ENCODE results near the gene TRAP1.
"Not testable (repeated sequence)": the region's sequence is repeated elsewhere in the genome, so short reads cannot be mapped to it uniquely, and the experiment has no call there.

Gene TRAP1

DNA sequence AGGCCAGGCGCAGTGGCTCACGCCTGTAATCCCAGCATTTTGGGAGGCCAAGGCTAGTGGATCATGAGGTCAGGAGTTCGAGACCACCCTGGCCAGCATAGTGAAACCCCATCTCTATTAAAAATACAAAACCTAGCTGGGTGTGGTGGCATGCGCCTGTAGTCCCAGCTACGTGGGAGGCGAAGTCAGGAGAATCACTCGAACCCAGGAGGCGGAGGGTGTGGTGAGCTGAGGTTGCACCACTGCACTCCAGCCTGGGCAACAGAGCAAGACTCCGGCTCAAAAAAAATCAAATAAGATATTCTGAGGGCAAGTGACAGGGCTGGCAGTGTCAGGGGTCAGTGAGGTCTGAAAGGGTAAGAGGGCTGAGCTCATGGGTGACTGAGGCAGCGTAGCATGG, 2.9 kb downstream of the TRAP1 start:
- DNase-seq (ENCODE audit: low read depth in 2 of 3, low spot score in 2 of 3): not testable (repeated sequence)

DNA sequence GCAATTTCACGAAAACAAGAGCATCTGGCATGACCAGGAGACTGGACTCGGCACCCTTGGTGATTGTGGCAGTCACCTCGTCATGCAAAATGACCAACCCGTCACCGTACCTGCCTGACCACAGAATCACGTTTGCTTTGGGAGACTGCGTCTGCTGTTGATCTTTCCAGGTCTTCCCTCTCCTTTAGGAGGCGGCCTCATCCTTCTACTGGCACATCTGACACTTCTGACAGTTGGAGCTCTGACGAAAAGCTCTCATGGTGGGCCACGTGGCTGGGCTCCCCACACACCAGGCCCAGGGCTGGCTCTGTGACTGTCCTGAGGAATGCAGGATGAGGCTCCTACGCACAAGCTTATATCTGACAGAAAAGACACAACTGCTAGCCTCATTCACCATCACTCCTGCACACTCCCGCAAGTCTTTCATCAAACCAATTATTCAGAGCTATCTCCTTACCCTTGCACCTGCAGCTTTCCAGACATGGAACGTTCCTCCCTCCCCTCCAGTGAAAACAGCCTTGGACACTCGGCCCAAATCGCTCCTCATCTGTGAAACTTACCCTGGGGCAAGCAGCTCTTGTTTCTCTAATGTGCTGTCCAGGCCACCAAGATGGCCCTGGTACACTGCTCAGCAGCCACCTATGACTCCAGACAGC, 3.6 kb downstream of the TRAP1 start:
- DNase-seq (ENCODE audit: low read depth in 2 of 3, low spot score in 2 of 3): no peak

DNA sequence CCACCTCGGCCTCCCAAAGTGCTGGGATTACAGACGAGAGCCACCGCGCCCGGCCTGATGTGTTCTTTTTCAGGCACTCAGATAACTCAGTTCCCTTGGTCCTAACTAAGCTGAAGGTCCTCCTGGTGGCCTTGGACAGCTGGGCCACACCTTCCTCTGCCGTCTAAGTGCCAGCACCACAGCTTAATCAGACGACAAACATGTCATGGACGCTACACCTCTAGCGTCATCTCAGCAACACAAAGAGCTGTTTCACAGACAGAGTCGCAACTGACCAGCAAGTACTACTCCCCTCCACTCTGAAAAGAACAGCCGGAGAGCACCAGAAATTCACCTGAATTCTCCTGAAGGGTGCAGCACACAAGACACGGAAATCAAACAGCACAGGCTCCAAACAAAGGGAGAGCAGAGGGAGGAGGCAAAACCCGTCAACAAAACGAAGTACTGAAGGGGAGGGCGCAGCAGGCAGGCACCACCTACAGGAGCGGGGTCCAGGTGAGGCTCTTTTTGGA, 4.4 kb downstream of the TRAP1 start:
- no peak for DNase-seq (ENCODE audit: low read depth in 2 of 3, low spot score in 2 of 3)

DNA sequence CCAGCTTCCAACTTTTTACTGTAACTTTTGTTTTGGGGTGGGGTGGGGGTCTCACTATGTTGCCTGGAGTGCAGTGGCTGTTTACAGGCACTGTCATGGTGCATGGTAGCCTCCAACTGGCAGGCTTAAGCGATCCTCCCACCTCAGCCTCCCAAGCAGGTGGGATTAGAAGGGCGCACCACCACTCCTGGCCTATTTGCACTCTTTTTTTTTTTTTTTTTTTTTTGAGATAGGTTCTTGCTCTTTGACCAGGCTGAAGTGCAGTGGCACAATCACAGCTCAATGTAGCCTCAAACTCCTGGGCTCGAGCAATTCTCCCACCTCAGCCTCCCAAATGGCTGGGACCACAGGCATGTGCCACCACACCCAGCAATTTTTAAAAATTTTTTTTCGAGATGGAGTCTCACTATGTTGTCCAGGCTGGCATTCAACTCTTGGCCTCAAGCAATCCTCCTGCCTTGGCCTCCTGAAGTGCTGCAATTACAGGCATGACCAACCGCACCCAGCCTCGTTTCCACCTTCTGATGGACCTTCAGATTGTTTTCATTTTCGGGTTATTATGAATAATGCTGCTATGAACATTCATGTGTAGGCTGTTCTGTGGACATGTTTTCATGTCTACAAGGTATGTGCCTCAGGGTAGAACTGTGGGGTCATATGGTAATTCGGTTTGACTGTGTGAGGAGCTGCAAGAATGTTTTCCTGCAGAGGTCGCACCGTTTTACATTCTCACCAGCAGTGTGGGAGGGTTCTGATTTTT, 10.9 kb downstream of the TRAP1 start:
- no peak for DNase-seq (ENCODE audit: low read depth in 2 of 3, low spot score in 2 of 3)

DNA sequence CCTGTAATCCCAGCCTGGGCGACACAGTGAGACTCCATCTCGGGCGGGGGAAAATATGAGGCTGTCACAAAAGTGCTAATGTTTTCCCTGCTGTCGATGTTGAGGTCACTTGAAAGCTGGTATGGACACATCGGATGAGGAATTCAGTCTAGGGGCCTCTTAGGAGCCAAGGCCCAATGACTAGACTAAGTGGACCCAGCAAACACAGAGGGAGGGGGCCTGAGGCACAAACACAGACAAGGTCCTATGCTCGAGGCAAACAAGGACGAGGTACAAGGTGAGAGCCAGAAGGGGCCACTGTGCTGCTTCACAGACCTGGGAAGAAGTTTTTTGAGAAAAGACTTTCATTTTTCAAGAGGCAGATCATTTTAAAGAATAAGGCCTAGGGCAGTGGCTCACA, 15.2 kb downstream of the TRAP1 start:
- no peak for DNase-seq (ENCODE audit: low read depth in 2 of 3, low spot score in 2 of 3)

DNA sequence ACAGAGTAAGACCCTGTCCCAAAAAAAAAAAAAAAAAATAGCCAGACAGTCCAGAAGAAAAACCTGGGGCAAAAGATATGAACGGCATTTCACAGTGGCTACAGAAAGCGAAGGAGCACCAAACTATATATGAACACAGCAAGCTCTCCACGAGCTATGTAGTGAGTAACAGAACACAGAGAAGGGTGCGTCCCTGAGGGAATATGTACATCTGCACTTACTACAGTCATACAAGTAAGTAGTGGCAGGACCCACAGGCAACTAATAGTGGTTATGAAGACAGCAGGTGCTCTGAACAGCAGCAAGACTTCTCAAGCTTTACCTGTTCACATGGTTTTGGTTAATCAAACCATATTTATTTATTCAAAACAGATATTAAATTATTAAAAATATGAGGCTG, 15.8 kb downstream of the TRAP1 start:
- DNase-seq (ENCODE audit: low read depth in 2 of 3, low spot score in 2 of 3): no peak

DNA sequence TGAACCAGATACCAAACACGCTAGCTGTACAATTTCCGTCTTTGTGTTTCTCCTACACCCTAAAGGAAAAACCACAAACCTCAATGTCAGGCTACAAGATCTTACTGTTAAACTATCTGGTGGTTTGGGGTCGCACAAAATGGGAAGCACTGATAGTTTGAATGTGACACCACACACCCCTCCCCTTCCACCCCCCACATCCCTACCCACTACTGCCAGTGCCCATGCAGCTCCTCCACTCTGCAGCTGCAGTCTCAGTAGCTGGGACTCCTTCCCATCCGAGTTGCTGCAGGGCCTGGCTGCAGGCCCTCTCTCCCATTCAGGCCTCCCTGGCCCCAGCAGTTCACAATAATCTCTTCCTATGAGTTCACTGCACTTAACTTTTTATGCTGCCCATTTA, 18.4 kb downstream of the TRAP1 start:
- DNase-seq (ENCODE audit: low read depth in 2 of 3, low spot score in 2 of 3): no peak

DNA sequence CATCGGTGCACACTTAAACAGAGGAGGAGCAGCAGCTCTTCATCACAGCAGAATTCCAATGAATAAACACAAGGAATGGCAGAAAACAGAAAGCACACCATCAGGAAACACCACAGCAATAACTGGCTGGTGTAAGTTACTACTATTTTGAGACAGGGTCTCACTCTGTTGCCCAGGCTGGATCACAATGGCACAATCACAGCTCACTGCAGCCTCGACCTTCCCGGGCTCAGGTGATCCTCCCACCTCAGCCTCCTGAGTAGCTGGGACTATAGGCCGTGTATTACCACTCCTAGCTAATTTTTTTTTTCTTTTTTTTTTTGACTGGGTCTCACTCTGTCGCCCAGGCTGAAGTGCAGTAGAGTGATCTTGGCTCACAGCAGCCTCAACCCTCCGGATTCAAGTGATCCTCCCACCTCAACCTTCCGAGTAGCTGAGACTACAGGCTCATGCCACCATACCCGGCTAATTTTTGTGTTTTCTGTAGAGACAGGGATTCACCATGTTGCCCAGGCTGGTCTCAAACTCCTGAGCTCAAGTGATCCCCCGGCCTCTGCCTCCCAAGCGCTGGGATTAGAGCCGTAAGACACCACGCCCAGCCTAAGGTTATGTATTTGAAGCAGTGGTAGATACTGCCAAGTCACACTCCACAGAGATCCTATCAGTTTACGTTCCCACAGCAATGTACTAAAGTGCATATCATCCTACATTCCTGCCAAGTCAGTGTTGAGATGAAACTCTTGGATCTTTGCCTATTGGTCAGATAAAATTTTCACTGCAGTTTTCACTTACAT, 20.7 kb downstream of the TRAP1 start:
- no peak for DNase-seq (ENCODE audit: low read depth in 2 of 3, low spot score in 2 of 3)

DNA sequence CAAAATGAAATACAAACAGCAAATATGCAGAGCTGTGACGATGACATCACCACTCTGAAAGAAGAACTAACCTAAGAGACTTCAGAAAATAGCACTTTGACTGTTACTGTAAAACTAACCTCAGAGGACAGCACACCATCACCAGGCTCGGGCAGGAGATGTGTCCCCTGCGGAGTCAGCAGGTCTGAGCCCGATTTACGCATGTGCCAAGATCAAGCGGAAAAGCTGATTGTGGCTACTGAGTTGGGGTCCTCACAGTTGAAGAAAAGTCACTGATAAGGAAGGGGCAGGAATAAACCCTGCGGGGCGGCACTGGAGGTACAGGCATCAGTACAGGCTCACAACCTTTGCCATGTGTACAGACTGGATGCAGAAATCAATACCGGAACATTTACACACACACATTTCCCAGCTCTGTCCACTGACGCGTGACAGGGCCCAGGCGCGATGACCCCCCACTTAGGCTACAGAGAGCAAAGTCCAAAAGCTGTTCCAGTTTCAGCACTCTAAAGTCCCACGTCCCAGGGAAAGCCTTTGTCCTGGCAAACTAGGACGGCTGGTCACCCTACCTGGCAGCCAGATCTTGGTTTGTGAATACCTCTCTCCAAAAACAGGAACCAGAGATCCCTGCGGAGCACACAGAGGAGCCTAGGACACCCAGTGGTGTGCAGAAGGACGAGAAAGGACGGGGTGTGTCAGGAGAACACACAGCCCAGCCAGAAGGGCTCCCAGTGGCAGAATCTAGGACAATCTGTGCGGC, 21.5 kb downstream of the TRAP1 start:
- no peak for DNase-seq (ENCODE audit: low read depth in 2 of 3, low spot score in 2 of 3)

DNA sequence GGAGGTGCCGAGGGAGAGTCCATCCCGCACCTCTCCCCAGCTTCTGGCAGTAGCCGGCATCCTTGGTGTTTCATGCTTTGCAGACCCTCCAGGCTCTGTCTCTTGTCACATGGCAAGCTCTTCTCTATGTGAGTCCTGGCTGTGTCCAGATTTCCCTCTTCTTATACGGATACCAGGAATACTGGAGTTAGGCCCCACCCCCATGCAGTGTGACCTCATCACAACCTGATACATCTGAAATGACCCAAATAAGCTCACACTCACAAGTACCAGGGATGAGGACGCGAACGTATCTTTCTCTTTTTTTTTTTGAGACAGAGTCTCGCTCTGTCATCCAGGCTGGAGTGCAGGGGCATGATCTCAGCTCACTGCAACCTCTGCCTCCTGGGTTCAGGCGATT, 23.3 kb downstream of the TRAP1 start:
- no peak for DNase-seq (ENCODE audit: low read depth in 2 of 3, low spot score in 2 of 3)

DNA sequence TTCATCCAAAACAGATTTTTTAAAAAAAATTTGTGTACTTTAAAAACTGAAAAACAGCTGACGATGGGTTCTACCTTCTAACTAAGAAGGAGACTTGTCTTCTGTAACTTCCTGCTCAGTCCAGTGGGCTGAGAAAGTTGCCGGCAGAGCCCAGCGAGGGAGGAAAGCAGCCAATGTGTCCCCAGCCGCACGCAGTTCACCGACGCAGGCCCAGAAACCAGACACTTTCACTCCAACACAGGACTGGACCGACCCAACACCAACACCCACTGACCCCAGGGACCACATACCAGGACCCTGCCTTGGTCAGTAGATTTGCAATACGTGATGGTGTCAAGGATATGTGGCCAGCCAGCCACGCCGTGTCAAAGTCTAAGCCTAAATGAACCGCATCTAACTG, 25.6 kb downstream of the TRAP1 start:
- DNase-seq (ENCODE audit: low read depth in 2 of 3, low spot score in 2 of 3): no peak

DNA sequence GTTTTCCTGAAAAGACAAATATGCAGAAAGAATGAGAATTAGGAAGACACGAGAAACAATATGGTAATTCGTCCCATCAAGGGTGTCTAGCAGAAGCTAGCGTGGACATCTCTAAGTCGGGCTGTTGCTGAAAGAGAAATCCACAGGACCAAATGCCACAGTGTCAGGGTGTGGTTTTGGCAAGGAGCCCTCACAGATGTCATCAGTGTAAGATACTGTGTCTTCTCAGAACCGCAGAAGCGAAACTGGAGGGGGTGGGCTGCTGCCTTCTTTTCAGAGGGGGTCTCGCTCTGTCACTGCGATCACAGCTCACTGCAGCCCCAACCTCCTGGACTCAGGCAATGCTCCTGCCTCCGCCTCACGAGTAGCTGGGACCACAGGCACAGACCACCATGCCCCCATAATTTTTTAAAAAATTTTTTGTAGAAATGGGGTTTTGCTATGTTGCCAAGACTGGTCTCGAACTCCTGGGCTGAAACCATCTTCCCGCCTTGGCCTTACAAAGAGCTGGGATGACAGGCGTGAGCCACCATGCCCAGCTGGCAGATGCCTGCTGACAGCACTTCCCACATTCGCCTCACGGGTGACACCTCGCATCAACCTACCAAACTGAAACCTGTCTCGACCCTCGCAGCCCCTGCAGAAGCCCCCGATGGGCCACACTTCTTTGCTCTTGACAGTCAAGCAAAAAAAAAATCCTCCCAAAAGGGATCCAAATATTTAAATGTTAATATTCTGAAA, 26.2 kb downstream of the TRAP1 start:
- DNase-seq (ENCODE audit: low read depth in 2 of 3, low spot score in 2 of 3): no peak

DNA sequence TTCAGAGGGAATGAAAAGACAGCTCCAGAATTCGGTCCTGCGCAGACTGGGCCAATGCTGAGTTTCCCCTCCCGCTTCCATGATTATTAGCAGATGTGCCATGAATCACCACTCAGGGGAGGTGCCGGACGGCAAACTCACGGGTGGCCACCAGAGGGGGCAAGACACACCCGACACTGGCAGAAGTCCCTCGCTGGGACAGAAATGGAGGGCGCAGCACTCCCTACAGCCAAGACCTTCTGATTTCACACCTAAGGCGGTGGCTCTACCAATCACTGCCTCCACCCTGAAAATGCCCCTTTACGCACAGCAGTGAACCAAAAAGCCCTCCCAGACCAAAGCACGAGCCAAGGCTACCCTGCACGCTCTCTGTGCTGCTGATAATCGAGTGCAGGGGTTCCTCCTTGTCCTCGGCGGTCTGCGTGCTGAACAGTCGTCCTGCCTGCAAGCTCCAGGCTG, 26.8 kb downstream of the TRAP1 start:
- DNase-seq (ENCODE audit: low read depth in 2 of 3, low spot score in 2 of 3): peak; percentile 52 to 72 (median 57)

DNA sequence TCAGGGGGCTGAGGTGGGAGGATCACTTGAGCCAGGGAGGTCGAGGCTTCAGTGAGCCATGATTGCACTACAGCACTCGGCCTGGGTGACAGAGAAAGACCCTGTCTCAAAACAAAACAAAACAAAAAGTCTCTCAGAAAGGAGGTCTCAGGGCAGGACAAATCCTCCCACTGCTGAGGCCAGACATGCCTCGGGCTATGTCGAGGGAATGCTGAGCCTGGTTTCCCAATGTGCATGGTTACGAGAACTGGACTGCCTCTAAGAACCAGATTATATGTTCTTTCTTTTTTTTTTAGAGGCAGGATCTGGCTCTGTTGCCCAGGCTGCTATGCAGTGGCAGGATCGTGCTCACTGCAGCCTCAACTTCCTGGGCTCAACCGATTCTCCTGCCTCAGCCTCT, 27.6 kb downstream of the TRAP1 start:
- no peak for DNase-seq (ENCODE audit: low read depth in 2 of 3, low spot score in 2 of 3)

DNA sequence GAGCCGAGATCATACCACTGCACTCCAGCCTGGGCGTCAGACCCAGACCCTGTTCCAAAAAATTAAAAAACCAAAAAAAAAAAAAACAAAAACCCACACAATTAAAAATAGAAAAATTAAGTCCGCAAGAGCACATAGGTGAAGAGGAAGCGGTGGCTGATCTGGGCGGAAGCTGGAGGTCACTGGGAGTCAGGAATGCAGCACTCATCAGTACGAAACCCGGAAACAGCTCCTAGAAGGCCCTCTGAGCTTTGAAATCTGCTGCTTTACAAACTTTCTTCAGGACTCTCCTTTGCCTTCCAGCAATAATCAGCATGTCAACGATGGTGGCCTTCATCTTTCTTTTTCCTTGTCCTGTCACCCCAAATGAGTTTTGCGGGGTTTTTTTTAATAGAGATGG, 29.5 kb downstream of the TRAP1 start:
- DNase-seq (ENCODE audit: low read depth in 2 of 3, low spot score in 2 of 3): no peak

DNA sequence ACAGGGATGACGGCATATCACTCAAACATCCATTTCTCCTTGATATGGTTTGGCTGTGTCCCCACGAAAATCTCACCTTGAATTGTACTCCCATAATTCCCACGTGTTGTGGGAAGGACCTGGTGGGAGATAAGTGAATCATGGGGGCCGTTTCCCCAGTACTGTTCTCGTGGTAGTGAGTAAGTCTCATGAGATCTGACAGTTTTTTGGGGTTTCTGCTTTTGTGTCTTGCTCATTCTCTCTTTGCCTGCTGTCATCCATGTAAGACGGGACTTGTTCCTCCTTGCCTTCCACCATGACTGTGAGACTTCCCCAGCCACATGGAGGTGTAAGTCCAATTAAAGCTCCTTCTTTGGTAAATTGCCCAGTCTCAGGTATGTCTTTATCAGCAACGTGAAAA, 30.3 kb downstream of the TRAP1 start:
- DNase-seq (ENCODE audit: low read depth in 2 of 3, low spot score in 2 of 3): no peak

DNA sequence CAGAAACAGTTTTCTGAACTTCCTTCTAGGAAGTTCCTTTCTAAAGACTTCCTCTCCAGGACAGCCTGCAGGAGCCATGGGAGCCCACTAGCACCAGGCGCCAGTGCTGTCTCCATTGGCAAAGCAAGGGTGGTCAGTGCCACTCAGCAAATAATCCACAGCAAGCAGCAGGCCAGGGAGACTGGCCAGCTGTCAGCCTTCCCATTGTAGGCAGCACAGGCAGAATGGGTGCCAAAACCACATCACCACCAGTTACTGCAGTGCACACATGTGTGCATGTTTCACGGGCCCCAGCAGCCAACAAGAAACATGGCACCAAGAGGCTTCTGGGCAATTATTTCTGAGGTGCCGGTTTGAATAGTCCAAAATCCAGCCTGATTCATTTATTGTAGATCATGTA, 36.1 kb downstream of the TRAP1 start:
- DNase-seq (ENCODE audit: low read depth in 2 of 3, low spot score in 2 of 3): no peak

DNA sequence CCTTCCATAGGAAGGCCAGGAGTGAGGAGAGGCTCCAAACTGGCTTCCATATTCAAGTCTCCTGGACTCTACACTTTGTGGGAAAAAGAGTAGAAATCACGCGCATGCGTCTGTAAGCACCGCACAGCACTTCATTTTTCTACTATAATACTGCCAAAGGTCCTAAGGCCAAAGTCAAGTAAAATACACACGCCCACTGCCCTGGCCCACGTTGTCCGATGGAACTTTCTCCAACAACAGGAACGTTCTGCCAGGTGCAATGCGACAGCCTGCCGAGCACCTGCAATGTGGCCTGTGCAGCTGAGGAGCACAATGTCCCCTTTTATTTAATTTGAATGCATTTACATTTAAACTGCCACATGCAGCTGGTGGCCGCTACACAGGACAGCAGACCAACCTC, 39.3 kb downstream of the TRAP1 start:
- DNase-seq (ENCODE audit: low read depth in 2 of 3, low spot score in 2 of 3): no peak

DNA sequence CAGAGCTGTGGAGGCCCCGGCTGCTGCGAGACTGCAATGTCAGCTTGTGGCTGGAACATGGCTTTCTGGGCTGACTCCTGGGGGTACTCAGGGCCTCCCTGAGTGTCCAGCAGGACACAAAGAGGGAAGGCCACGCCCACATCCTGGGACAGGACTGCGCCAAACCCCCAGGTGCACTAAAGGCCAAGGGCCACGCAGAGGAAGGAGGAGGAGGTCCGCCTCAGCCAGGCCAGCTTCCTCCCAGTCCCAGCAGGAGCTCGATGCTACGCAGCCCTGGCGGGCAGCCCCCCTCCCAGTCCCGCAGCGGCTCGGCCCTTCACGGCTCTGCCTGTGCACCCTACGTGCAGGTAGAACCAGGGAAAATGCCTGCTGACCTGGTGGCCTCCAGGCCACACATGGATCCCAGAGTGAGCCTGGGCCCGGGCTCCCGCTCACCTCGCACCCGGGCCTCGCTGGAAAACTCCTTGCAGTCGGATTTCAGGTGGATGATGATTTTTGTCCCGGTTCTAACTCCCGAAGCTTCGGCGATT, 41.7 kb downstream of the TRAP1 start:
- DNase-seq (ENCODE audit: low read depth in 2 of 3, low spot score in 2 of 3): no peak

Measured in activated CD8-positive, alpha-beta memory T cell treated with anti-CD3 and anti-CD28 coated beads for 48 hours (primary cell).